Right atrium auricular region (tissue), 2 donors: ENCODE measurements around the gene DGKZ. TPM values are rescaled to one million over a fixed set of nuclear protein-coding genes. Genes with fewer than 3 reads are reported as not detected.

Experiments used
- DNase-seq: peaks from one replicate; pipeline ENCODE4 v3.0.0-alpha.2; 2019; ENCODE audit warnings: low spot score
- H3K27ac ChIP-seq, 2 donors: fragments of 200-600 bp; sonication (generic); 1 replicate in 1 of 2; 2 replicates in 1 of 2; pipeline ENCODE4 v1.5.1; 2016 to 2019
- H3K27me3 ChIP-seq, 2 donors: fragments of 200-600 bp; sonication (generic); one replicate each; pipeline versions ENCODE4 v1.5.1 to v1.6.0; 2017 to 2019
- H3K36me3 ChIP-seq: fragments of 200-600 bp; sonication (generic); one replicate; pipeline ENCODE4 v1.5.1; 2016
- H3K4me1 ChIP-seq, 2 donors: fragments of 200-600 bp; sonication (generic); one replicate each; pipeline versions ENCODE4 v1.5.1 to v1.6.0; 2017 to 2019
- H3K4me3 ChIP-seq, 2 donors: fragments of 200-600 bp; sonication (generic); 1 replicate in 1 of 2; 2 replicates in 1 of 2; pipeline ENCODE4 v1.5.1; 2017 to 2019; ENCODE audit warnings: mild to moderate bottlenecking in 1 of 2, moderate library complexity in 1 of 2
- H3K9me3 ChIP-seq, 2 donors: fragments of 200-600 bp; sonication (generic); one replicate each; pipeline ENCODE4 v1.5.1; 2019
- total RNA-seq, 2 donors: library from RNA; depleted of rRNA; stranded (reverse); fragments of >200 nt; gene quantifications; one replicate each; pipeline ENCODE4 v1.1.0, GENCODE V29; 2016
- TF ChIP-seq, protein P1 (sequence below), 2 donors: fragments of 200-600 bp; sonication (generic); IDR thresholded peaks; one replicate each; pipeline ENCODE4 v1.5.1; 2019; ENCODE audit warnings: antibody characterized with exemption in 2 of 2

The DGKZ gene
- total RNA-seq, 2 donors from 2014 or later = 91.7 to 116 TPM

DNA sequence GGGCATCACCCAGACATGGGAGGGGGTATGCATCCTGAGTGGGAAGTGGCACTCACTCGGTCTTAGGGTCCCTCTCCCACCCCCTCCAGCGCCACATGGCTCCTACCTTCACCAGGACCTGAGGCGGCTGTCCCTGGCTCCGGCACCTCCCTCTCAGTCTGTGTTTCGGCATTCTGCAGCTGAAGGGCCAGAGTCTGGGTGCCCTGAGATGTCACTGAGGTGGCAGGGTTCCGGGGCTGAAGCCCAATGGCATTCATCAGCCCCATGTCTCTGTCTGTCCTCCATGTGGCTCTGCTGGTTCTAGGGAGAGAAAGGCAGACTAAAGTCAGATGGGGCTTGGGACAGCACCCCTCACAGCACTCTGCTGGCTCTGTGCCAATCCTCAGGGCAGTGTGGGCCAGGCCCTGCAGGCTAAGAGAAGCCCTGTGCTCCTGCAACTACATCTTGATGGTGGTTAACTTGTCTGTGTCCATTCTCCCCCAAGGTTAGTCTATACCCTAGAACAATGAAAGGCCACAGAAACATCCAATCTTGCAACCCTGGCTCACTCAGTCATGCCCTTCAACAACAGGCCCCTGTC, 61.2 kb downstream of the DGKZ start:
- Histone ChIP-seq H3K36me3 (peaks cover 39% of the 10 kb centered on the region), H3K4me3 (no peak overlapping the region), H3K27me3 (no peaks in the 10 kb centered on the region), H3K27ac (no peak overlapping the region), H3K4me1 (peaks cover 0 to 9% of the 10 kb centered on the region in 2 donors), H3K9me3 (no peaks in the 10 kb centered on the region)
- TF ChIP-seq, protein P1, sequence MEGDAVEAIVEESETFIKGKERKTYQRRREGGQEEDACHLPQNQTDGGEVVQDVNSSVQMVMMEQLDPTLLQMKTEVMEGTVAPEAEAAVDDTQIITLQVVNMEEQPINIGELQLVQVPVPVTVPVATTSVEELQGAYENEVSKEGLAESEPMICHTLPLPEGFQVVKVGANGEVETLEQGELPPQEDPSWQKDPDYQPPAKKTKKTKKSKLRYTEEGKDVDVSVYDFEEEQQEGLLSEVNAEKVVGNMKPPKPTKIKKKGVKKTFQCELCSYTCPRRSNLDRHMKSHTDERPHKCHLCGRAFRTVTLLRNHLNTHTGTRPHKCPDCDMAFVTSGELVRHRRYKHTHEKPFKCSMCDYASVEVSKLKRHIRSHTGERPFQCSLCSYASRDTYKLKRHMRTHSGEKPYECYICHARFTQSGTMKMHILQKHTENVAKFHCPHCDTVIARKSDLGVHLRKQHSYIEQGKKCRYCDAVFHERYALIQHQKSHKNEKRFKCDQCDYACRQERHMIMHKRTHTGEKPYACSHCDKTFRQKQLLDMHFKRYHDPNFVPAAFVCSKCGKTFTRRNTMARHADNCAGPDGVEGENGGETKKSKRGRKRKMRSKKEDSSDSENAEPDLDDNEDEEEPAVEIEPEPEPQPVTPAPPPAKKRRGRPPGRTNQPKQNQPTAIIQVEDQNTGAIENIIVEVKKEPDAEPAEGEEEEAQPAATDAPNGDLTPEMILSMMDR (IDR thresholded peaks at IDR 0.05) = no peak
- no peak for DNase-seq

DNA sequence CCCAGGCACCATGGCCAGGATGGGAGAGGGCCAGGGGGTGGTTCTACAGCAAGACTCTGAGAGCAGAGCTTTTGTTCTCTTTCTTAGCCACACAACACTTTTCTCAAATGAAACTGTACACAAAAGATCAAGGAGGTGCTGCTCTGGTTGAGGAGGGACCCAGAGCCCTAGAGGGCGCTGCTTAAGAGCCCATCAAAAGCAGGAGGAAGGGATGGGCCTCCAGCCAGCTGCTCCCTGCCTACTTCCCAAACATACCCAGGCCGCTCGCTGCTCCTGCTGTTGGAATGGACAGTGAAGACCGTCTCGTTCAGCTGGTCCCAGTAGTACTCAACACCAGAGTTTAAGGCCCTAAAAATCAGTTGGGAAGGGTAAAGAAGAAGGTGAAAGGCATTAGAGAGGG, 62.8 kb downstream of the DGKZ start:
- no peak overlapping the region for H3K27ac ChIP-seq
- DNase-seq = no peak
- H3K9me3 ChIP-seq = no peaks in the 10 kb centered on the region
- H3K36me3 ChIP-seq = peaks cover 47% of the 10 kb centered on the region
- no peaks in the 10 kb centered on the region for H3K27me3 ChIP-seq
- TF ChIP-seq, protein P1 (IDR thresholded peaks at IDR 0.05) = no peak
- H3K4me1 ChIP-seq = no peaks in the 10 kb centered on the region
- no peak overlapping the region for H3K4me3 ChIP-seq

DNA sequence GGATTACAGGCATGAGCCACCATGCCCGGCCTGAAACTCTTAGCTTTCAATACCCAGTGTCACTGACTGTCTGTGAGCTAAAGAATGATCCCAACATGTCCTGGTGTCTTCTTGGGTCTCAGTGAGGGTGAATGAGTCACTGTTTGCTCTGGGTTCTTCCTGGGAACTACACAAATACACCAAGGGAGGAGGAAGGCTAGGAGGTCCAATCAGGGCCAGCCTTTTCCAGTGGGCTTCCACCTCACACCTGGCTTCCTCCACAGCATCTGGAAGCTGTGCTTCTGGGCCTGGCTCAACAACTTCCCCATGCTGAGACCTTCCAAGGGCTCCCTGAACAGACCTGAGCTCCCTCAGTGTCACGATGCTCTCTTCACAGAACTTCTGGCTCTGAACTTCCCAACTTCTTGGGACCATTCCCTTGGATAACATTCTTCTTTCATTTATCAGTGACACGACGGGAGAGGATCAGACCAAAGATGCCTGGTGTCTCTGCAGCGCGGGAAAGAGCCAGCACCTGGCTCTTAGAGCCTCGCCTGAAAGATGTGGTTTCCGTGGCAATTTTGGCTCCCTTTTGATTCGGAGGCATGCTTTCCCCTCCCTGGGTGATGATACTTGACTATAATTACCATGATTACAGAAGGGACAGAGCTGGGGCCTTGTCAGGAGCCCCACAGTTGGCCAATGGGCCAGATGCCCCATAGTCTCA, 66.7 kb downstream of the DGKZ start:
- TF ChIP-seq, protein P1 (IDR thresholded peaks at IDR 0.05) = no peak
- Histone ChIP-seq H3K36me3 (peaks cover 28% of the 10 kb centered on the region), H3K27me3 (no peaks in the 10 kb centered on the region), H3K9me3 (no peaks in the 10 kb centered on the region), H3K4me3 (no peak overlapping the region), H3K4me1 (no peaks in the 10 kb centered on the region), H3K27ac (no peak overlapping the region)
- DNase-seq = no peak

DNA sequence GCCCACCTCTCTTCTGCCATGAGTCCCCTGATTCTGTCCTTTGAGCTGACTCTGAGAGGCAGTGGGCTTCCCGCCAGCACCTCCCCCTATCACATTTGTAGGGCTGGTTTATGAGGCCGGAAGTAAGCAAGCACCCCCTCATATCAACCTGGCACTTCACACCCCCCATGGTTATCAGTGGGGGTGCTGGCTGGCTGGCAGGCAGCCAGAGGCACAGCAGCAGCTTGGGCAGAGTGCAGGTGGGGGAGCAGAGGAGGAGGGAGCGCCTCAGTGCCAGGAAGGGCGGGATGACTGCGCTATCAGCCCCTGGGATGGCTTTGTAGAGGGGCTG, 67.2 kb downstream of the DGKZ start:
- TF ChIP-seq, protein P1 (IDR thresholded peaks at IDR 0.05) = no peak
- Histone ChIP-seq H3K36me3 (peaks cover 26% of the 10 kb centered on the region), H3K4me1 (no peaks in the 10 kb centered on the region), H3K27me3 (no peaks in the 10 kb centered on the region), H3K4me3 (no peak overlapping the region), H3K27ac (no peak overlapping the region), H3K9me3 (no peaks in the 10 kb centered on the region)
- DNase-seq = no peak

DNA sequence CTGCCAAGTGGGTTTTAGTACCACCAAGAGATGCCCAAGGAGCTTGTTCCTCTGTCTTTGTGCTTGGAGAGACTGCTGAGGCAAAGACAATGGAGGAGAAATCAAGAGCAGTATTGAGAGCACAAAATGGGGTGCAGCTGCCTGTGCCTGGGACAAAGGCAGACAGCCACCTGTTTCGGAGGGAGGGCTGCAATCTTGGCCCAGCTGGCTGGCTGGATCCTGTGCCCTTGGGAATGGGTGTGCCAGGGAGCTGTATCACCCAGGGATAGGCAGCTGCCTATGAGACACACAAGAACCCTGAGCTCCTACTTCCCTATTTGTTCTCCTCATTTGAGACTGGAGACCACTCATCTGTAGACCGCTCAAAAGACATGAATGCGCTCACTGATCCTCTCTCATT, 67.6 kb downstream of the DGKZ start:
- TF ChIP-seq, protein P1 (IDR thresholded peaks at IDR 0.05) = no peak
- Histone ChIP-seq H3K36me3 (peaks cover 21% of the 10 kb centered on the region), H3K4me1 (no peaks in the 10 kb centered on the region), H3K9me3 (no peaks in the 10 kb centered on the region), H3K27me3 (no peaks in the 10 kb centered on the region), H3K27ac (no peak overlapping the region), H3K4me3 (no peak overlapping the region)
- no peak for DNase-seq

DNA sequence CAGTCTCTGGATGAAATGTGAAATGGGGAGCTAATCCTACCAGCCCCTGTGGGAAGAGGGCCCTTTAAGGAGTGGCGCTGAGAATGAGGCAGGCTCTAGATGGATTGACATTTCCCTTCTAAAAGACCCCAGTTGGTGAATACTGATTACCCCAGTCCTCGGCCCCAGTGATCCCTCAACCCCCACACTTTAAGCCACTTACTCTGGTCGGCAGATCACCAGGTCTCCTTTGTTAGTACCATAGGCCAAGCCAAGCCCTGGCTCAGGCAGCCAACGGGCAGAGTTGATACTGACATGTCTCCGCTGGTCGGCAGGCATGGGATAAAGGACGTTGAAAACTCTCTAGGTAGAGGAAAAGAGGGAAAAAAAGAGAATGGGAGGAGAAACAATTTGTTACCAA, 70.4 kb downstream of the DGKZ start:
- H3K27ac ChIP-seq = no peak overlapping the region
- H3K36me3 ChIP-seq = peaks cover 18% of the 10 kb centered on the region
- H3K27me3 ChIP-seq = no peaks in the 10 kb centered on the region
- TF ChIP-seq, protein P1 (IDR thresholded peaks at IDR 0.05) = no peak
- DNase-seq = no peak
- H3K4me3 ChIP-seq = no peak overlapping the region
- no peaks in the 10 kb centered on the region for H3K4me1 ChIP-seq
- no peaks in the 10 kb centered on the region for H3K9me3 ChIP-seq
